ENCODE data around the gene NGFR.

Gene NGFR

GRCh38 chr17:49466436-49466835 lies 28.7 kb upstream of the NGFR start:
- Histone ChIP-seq H3K4me2 (no peak overlapping the region), H3K4me3 (IDR thresholded peaks at IDR 0.05; ENCODE audit: insufficient read depth, low read depth, low read length) (no peak overlapping the region), H4K20me1 (ENCODE audit: insufficient read depth) (no peaks in the 10 kb centered on the region), H3K27me3 (ENCODE audit: insufficient read depth, low read depth) (peaks cover 100% of the 10 kb centered on the region), H3K79me2 (ENCODE audit: insufficient read depth, low read depth) (no peaks in the 10 kb centered on the region), H3K4me1 (ENCODE audit: low read depth, poor library complexity, severe bottlenecking) (no peaks in the 10 kb centered on the region), H3K9ac (no peak overlapping the region), H3K27ac (no peak overlapping the region), H2AFZ (ENCODE audit: low read depth) (no peak overlapping the region), H3K36me3 (ENCODE audit: insufficient read depth) (no peaks in the 10 kb centered on the region)
- no peak for TF ChIP-seq CTCF (conservative IDR thresholded peaks at IDR 0.05; ENCODE audit: low read depth, low read length)

- H3K4me1 ChIP-seq (ENCODE audit: low read depth, poor library complexity, severe bottlenecking): no peaks in the 10 kb centered on the region
- no peak for TF ChIP-seq CTCF (conservative IDR thresholded peaks at IDR 0.05; ENCODE audit: low read depth, low read length)
Measured at GRCh38 chr17:49467175-49467574, 27.9 kb upstream of the NGFR start.

GRCh38 chr17:49468811-49469385 lies 26.2 kb upstream of the NGFR start:
- peaks cover 97% of the 10 kb centered on the region for H3K27me3 ChIP-seq (ENCODE audit: insufficient read depth, low read depth)
- H3K36me3 ChIP-seq (ENCODE audit: insufficient read depth): no peaks in the 10 kb centered on the region
- no peak overlapping the region for H3K4me2 ChIP-seq
- no peaks in the 10 kb centered on the region for H3K4me1 ChIP-seq (ENCODE audit: low read depth, poor library complexity, severe bottlenecking)
- no peak for TF ChIP-seq CTCF (conservative IDR thresholded peaks at IDR 0.05; ENCODE audit: low read depth, low read length)
- no peaks in the 10 kb centered on the region for H3K79me2 ChIP-seq (ENCODE audit: insufficient read depth, low read depth)
- H4K20me1 ChIP-seq (ENCODE audit: insufficient read depth): no peaks in the 10 kb centered on the region
- no peak overlapping the region for H3K4me3 ChIP-seq (IDR thresholded peaks at IDR 0.05; ENCODE audit: insufficient read depth, low read depth, low read length)
- no peak overlapping the region for H3K9ac ChIP-seq
- no peak overlapping the region for H2AFZ ChIP-seq (ENCODE audit: low read depth)
- no peak overlapping the region for H3K27ac ChIP-seq

More at GRCh38 chr17:49467175-49467574, 27.9 kb upstream of the NGFR start:
- Histone ChIP-seq H2AFZ (ENCODE audit: low read depth) (no peak overlapping the region), H4K20me1 (ENCODE audit: insufficient read depth) (no peaks in the 10 kb centered on the region), H3K36me3 (ENCODE audit: insufficient read depth) (no peaks in the 10 kb centered on the region), H3K27me3 (ENCODE audit: insufficient read depth, low read depth) (peaks cover 100% of the 10 kb centered on the region), H3K79me2 (ENCODE audit: insufficient read depth, low read depth) (no peaks in the 10 kb centered on the region), H3K27ac (no peak overlapping the region), H3K4me2 (no peak overlapping the region), H3K9ac (no peak overlapping the region), H3K4me3 (IDR thresholded peaks at IDR 0.05; ENCODE audit: insufficient read depth, low read depth, low read length) (no peak overlapping the region)

- no peak overlapping the region for H2AFZ ChIP-seq (ENCODE audit: low read depth)
- H3K9ac ChIP-seq: no peak overlapping the region
- peaks cover 88% of the 10 kb centered on the region for H3K27me3 ChIP-seq (ENCODE audit: insufficient read depth, low read depth)
Measured at GRCh38 chr17:49469831-49470810, 25.0 kb upstream of the NGFR start.

More at GRCh38 chr17:49469831-49470810, 25.0 kb upstream of the NGFR start:
- Histone ChIP-seq H3K4me2 (no peak overlapping the region), H3K79me2 (ENCODE audit: insufficient read depth, low read depth) (no peaks in the 10 kb centered on the region), H3K4me1 (ENCODE audit: low read depth, poor library complexity, severe bottlenecking) (no peaks in the 10 kb centered on the region), H3K4me3 (IDR thresholded peaks at IDR 0.05; ENCODE audit: insufficient read depth, low read depth, low read length) (no peak overlapping the region), H3K36me3 (ENCODE audit: insufficient read depth) (no peaks in the 10 kb centered on the region), H3K27ac (no peak overlapping the region), H4K20me1 (ENCODE audit: insufficient read depth) (no peaks in the 10 kb centered on the region)
- TF ChIP-seq CTCF (conservative IDR thresholded peaks at IDR 0.05; ENCODE audit: low read depth, low read length): no peak

Measured in KMS-11 (cell line).